ENCODE results near the gene ANP32A.

ANP32A gene

DNA sequence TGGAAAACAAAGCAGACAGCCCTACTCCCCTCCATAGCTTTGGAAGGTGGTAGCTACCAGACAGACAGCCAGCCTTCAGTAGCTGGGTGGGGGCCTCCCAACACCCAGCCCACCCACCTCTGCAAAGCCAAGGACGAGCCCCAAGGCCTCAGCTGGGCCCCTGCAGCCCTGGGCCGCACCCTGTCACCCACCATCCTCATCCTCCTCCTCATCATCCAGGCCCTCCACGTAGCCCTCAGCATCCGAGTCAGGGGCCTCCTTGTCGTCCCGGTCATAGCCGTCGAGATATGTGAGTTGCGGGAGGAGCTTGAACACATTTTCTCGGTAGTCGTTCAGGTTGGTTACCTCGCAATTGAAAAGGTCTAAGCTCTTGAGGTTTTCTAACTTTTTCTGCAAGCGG, 36.5 kb downstream of the ANP32A start:
- DNase-seq (ENCODE audit: extremely low read depth in 1 of 2, low read depth in 1 of 2), result no peak

DNA sequence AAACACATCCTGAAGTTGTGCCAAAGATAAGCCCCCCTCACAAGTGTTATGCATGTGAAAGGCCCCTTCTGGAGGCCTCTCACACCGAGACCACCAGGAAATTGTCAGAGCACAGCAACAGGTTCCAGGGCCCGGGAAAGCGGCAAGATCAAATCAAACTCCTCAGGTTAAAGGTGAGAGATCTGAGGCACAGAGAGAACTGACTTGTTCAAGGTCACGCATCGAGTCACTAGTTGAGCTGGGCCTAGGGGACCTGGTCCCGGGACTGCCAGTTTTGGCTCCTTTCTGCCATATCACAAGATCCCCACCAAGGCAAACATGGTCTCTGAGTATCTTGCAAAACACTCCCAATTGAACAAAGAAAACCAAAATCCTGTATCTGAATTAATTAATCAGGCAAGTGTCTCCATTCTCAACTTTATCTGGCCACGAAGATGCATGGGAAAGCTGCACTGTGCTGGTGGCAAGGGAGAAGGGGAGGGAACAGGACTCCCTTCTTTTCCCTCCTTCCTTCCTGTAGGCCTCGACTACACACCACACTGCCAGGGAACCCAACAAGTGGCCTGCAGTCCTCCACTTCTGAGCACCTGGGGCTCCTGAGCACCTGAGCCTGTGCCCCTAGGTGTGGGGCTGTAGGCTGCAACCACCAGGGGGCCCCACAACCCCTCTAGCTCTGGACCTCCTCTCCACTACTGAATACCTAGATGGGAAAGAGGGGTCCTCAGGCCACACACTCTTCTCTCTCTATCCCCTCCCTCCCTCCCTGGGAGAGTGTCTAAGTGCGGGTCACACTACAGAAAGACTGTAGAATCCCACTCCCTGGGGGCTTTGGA, 37.3 kb downstream of the ANP32A start:
- DNase-seq (ENCODE audit: extremely low read depth in 1 of 2, low read depth in 1 of 2), result no peak

DNA sequence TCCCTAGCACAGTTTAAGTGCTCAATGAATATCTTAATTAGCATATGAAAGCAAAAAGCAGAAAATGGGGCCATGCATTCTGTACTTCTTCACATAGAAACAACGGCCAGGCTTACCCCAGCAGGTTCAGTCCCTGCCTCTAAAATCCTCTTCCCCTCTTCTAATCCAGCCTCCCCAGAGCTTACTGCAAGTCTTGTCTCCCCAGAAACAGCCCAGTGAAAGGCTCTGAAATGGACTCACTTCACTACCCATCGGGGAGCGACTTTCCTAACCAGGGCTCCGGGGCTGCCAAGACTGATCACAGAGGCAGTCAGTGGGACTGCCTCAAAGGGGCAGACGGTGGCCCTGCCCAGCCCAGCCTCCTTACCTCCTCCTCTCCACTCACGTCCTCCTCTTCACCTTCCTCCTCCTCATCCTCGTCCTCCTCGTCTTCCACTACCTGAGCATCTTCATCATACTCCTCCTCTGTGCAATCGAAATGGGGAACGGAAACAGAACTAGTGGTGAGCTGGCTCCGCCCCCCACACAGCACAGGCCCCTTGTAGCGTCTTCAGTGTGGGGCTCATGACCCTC, 38.0 kb downstream of the ANP32A start:
- DNase-seq (ENCODE audit: extremely low read depth in 1 of 2, low read depth in 1 of 2), result no peak

DNA sequence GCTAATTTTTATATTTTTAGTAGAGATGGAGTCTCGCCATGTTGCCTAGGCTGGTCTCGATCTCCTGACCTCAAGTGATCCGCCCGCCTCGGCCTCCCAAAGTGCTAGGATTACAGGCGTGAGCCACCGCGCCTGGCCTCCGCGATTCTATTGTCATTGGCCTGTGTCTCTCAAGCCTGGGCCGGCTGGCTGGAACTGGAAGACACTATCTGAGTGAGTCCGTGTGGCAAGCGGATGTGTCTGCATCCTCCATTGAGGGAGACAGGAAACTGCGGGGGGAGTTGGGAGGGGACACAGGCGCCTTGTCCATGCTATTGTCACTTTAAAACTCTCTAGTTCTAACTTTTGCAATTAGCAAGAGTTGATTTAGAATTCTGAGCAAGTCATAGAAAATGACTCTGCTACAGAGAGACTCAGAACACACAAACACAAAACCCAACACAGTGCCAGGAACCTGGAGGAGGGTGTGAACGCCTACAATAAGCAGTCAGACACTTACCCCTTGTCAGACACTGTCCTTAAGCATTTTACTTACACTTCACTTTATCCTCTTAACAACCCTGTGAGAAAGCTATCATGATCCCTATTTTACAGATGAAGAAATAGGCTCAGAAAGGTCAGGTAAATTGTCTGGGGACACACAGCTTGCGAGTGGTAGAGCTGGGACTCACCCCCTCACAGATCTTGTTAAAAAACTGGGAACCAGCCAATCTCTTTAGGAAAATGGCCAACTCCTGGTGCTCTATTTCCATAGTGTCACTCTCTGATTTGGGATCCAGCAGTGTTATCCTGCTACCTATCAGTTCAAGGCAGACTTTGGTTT, 38.7 kb downstream of the ANP32A start:
- no peak for DNase-seq (ENCODE audit: extremely low read depth in 1 of 2, low read depth in 1 of 2)

- no peak for DNase-seq (ENCODE audit: extremely low read depth in 1 of 2, low read depth in 1 of 2)
Observed at GRCh38 chr15:68781217-68781616, 39.5 kb downstream of the ANP32A start.

GRCh38 chr15:68778876-68779275, 41.8 kb downstream of the ANP32A start:
- DNase-seq (ENCODE audit: extremely low read depth in 1 of 2, low read depth in 1 of 2), result no peak

GRCh38 chr15:68776477-68777270, 44.0 kb downstream of the ANP32A start:
- DNase-seq (ENCODE audit: extremely low read depth in 1 of 2, low read depth in 1 of 2), result no peak

DNA sequence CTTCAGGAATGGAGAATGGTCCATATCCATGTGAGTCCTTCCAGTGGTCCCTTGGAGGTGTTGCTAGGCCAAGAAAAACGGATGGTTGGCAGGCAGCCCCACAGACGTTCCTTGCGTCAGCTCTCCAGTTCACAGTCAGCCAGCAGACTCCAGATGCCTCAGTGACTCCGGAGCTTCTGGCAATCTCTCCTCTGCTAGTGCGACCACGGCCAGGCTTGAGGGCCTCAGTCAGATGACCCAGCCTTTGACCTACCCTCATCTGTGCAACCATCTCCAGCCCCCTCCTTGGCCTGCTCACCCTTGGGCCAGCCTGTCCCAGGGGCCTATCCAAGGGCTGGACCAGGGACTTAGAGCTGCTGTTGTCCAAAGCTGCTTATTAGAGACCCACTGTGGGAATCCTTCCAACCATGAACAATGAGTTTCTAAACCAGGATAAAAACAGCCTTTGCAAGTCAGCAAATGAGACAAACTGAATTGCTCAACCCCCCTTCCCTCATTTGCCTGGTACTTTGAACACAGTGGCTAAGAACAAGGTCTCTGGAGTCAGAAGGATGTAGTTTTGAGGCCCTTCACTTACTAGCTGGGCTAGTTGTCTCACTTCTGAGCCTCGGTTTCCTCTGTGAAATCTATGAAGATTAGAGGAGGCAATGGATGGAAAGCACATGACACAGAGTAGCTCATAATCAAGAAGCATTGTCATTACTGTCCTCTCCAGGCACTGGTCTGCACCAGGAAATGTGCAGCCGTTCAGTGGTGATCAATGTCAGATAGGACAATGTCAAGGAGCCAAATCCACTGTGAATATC, 44.8 kb downstream of the ANP32A start:
- DNase-seq (ENCODE audit: extremely low read depth in 1 of 2, low read depth in 1 of 2), result no peak

GRCh38 chr15:68775236-68775577, 45.5 kb downstream of the ANP32A start:
- no peak for DNase-seq (ENCODE audit: extremely low read depth in 1 of 2, low read depth in 1 of 2)

GRCh38 chr15:68774521-68775235, 46.0 kb downstream of the ANP32A start:
- no peak for DNase-seq (ENCODE audit: extremely low read depth in 1 of 2, low read depth in 1 of 2)

GRCh38 chr15:68774120-68774519, 46.6 kb downstream of the ANP32A start:
- no peak for DNase-seq (ENCODE audit: extremely low read depth in 1 of 2, low read depth in 1 of 2)

DNA sequence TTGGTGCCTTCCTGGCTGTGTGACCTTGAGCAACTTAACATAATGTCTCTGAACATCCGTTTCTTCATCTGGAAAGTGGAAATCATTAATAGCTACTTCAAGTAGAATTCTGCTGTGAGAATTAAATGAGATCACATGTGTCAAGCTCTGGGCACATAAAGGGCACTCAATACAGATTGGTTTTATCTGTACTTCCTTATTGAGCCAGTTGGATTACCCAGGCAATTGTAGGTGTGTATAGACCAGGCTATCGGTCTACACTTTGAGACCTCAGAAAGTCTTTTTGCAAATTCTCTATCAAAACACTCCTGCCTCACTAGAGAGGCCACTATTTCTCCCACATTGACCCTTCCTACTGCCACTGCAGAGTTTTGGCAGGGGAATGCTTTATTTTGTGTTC, 47.7 kb downstream of the ANP32A start:
- DNase-seq (ENCODE audit: extremely low read depth in 1 of 2, low read depth in 1 of 2), result no peak

- DNase-seq (ENCODE audit: extremely low read depth in 1 of 2, low read depth in 1 of 2), result no peak
Observed at GRCh38 chr15:68770216-68770615, 50.5 kb downstream of the ANP32A start.

DNA sequence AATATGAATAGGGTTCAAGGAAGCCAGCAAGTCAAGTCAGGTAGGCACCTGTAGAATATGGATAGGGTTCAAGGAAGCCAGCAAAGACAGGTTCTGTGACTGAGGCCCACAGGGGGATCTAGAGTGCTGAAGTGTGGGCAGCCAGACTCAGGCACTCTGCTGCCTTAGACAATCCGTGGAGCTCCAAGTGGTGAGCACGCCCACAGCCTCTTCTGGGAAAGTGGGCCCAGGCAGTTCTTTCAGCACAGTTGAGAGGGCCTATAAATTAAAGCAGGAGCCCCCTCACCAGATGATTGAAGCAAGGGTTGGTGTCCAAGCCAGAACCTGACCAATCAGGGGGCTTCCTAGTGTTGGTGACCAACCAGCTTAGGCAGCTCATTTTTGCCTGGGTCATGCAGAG, 51.0 kb downstream of the ANP32A start:
- DNase-seq (ENCODE audit: extremely low read depth in 1 of 2, low read depth in 1 of 2), result no peak

GRCh38 chr15:68768321-68768720, 52.4 kb downstream of the ANP32A start:
- no peak for DNase-seq (ENCODE audit: extremely low read depth in 1 of 2, low read depth in 1 of 2)

DNA sequence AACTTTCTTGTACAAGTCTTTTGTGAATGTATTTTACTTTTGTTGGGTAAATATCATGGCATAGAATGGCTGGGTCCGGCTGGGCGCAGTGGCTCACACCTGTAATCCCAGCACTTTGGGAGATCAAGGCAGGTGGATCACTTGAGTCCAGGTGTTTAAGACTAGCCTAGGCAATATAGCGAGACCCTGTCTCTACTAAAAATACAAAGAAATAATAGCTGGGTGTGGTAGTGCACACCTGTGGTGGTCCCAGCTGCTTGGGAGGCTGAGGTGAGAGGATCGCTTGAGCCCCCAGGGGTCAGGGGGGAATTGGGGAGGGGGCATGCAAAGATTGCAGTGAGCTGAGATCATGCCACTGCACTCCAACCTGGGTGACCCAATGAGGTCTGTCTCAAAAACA, 52.9 kb downstream of the ANP32A start:
- no peak for DNase-seq (ENCODE audit: extremely low read depth in 1 of 2, low read depth in 1 of 2)

DNA sequence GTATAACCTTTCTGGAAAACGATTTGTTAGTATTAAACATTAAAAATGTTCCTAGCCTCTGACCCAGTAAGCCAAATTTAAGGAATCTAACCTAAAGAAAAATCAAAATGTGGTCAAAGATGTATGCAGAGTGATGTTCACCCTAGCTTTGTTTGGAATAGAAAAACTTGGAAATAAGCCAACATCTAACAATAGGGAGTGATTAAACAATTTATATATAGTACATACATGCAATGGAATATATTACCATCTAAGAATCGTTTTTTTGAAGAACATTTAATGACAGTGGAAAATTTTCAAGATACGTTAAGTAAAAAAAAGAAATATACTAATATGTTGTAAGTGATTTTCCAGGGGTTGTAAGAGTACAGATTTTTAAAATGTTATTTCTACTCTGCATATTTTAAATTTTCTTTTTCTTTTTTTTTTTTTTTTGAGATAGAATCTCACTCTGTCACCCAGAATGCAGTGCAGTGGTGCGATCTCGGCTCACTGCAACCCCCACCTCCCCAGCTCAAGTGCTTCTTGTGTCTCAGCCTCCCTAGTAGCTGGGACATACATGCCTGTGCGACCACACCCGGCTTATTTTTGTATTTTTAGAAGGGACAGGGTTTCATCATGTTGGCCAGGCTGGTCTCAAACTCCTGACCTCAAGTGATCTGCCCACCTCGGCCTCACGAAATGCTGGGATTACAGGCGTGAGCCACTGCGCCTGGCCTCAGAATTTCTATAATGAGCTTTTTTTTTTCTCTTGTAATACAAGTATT, 54.9 kb downstream of the ANP32A start:
- no peak for DNase-seq (ENCODE audit: extremely low read depth in 1 of 2, low read depth in 1 of 2)

- no peak for DNase-seq (ENCODE audit: extremely low read depth in 1 of 2, low read depth in 1 of 2)
Observed at GRCh38 chr15:68764090-68764489, 56.6 kb downstream of the ANP32A start.

DNA sequence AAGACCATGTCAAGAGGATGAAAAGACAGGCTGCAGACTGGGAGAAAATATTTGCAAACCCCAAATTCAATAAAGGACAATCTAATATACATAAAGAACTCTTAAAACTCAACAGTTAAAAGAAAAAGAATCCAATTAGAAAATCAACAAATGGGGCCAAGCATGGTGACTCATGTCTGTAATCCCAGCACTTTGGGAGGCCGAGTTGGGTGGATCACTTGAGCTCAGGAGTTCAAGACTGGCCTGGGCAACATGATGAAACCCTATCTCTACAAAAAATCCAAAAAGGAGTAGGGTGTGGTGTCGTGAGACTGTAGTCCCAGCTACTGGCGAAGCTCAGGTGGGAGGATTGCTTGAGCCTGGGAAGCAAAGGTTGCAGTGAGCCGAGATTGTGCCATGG, 57.6 kb downstream of the ANP32A start:
- DNase-seq (ENCODE audit: extremely low read depth in 1 of 2, low read depth in 1 of 2), result no peak
